K562 (cell line): ENCODE results near the gene TMEM187. TPM values are rescaled to one million over a fixed set of nuclear protein-coding genes. Genes with fewer than 3 reads are reported as not detected.
A peak's percentile ranks its signal among the peaks of the same experiment; 100 is the strongest.

ENCODE experiments used
- BCL6 ChIP-seq: fragments of 250-450 bp; sonication (Bioruptor Pico); IDR thresholded peaks from 2 replicates; pipeline ENCODE4 v1.4.0; 2020
- CC2D1A ChIP-seq: fragments of 450-650 bp; IDR thresholded peaks from 2 replicates; pipeline ENCODE4 v1.6.1; 2017; ENCODE audit warnings: mild to moderate bottlenecking
- SMAD2 ChIP-seq: fragments of 150-350 bp; IDR thresholded peaks from 2 replicates; pipeline ENCODE4 v1.6.1; 2014; ENCODE audit warnings: low read depth, mild to moderate bottlenecking, low read length
- SRF ChIP-seq, 2 experiments: fragments of 250-450, 450-650 bp in 1 of 2; sonication (Bioruptor Pico) in 1 of 2; sonication (generic) in 1 of 2; formaldehyde crosslinking; IDR thresholded peaks; 2 replicates each; pipeline versions ENCODE4 v1.5.0 to v1.5.1; 2020 to 2022; ENCODE audit warnings: mild to moderate bottlenecking in 1 of 2, missing genetic modification reagents in 1 of 2
- STAG1 ChIP-seq: sonication (generic); formaldehyde crosslinking; IDR thresholded peaks from 2 replicates; pipeline ENCODE4 v1.5.0; 2020; ENCODE audit warnings: missing genetic modification reagents, borderline replicate concordance
- TGIF2 ChIP-seq: sonication (generic); formaldehyde crosslinking; IDR thresholded peaks from 2 replicates; pipeline ENCODE4 v1.8.1; 2022; ENCODE audit warnings: mild to moderate bottlenecking, missing genetic modification reagents, moderate library complexity
- ZC3H8 ChIP-seq: fragments of 450-650 bp; IDR thresholded peaks from 2 replicates; pipeline ENCODE4 v1.6.1; 2017
- ZFP30 ChIP-seq: fragments of 250-450 bp; sonication (Bioruptor Pico); IDR thresholded peaks from 2 replicates; pipeline ENCODE4 v1.8.0; 2022; ENCODE audit warnings: moderate library complexity, mild to moderate bottlenecking, inconsistent platforms, borderline replicate concordance
- polyA plus RNA-seq, 8 experiments: library from polyadenylated mRNA; depleted of rRNA in 4 of 8; stranded (reverse) in 5 of 8; unstranded in 3 of 8; fragments of >200 nt; fragmentation: Nextera tagmentation in 2 of 8; fragmentation: Illumina TruSeq in 1 of 8; extraction: Ambion mirVana in 2 of 8; extraction: Trizol in 1 of 8; gene quantifications; 2 replicates each; pipeline versions ENCODE4 v1.2.1 to v1.2.3, GENCODE V29; 2011 to 2014; ENCODE audit warnings: inconsistent platforms in 1 of 8, missing spikeins in 1 of 8
- total RNA-seq, 7 experiments: library from RNA; depleted of rRNA in 6 of 7; stranded (reverse); fragments of >200 nt in 6 of 7; fragmentation: Illumina TruSeq in 2 of 7; extraction: Trizol in 2 of 7; gene quantifications; 2 replicates each; pipeline versions ENCODE4 v1.2.1 to v1.2.3, GENCODE V29; 2011 to 2021; ENCODE audit warnings: low replicate concordance in 1 of 7
- TF ChIP-seq, protein P1 (sequence below): sonication (generic); formaldehyde crosslinking; IDR thresholded peaks from 2 replicates; pipeline ENCODE4 v1.8.0; 2022; ENCODE audit warnings: missing genetic modification reagents, mild to moderate bottlenecking, moderate library complexity, borderline replicate concordance
- TF ChIP-seq, protein P2 (sequence below): fragments of 450-650 bp; formaldehyde crosslinking; IDR thresholded peaks from 2 replicates; pipeline ENCODE4 v1.4.0; 2020; ENCODE audit warnings: mild to moderate bottlenecking, moderate library complexity
- TF ChIP-seq, protein P3 (sequence below): fragments of 250-450 bp; sonication (Bioruptor Pico); IDR thresholded peaks from 2 replicates; pipeline ENCODE4 v1.8.0; 2021; ENCODE audit warnings: moderate library complexity, mild to moderate bottlenecking, inconsistent platforms
- TF ChIP-seq, protein P4 (sequence below): fragments of 450-650 bp; IDR thresholded peaks from 2 replicates; pipeline ENCODE4 v1.6.1; 2016; ENCODE audit warnings: mild to moderate bottlenecking, moderate library complexity

Gene TMEM187
- total and polyA plus RNA-seq, 9 of the 15 experiments (the other 6 are each of a cell fraction or from before 2014, with no cell fraction given) = 0.13 to 6.4 (median 1.6) TPM

DNA sequence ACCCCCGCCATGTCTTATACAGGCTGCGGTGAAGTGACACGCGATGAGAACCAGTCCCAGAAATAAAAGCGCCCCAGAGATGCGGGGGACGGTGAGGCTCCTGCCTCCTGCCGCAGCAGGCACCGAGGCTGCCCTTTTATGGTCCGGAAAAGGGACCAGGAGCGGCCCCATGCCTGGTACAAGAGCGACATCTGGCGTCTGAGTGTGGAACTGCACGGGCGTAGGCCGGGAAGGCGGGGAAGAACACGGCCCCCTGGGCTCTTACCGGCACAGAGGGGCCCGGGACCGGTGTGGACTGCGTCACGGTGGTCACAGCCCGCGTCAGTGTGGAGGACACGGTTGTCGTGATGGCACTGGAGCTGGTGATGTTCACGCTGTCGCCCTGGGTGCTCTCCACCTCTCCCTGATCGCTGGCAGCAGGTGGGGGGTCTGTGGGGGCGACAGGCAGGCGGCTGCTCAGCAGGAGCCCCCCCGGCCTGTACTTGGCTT lies 19.2 kb upstream of the TMEM187 start (continued):
- 0 out of 2 replicates have a peak, but pooled peaks have one; percentile 30 for TF ChIP-seq CC2D1A
- no peak for TF ChIP-seq TGIF2 (CRISPR knock-in tag)
- TF ChIP-seq, protein P1, sequence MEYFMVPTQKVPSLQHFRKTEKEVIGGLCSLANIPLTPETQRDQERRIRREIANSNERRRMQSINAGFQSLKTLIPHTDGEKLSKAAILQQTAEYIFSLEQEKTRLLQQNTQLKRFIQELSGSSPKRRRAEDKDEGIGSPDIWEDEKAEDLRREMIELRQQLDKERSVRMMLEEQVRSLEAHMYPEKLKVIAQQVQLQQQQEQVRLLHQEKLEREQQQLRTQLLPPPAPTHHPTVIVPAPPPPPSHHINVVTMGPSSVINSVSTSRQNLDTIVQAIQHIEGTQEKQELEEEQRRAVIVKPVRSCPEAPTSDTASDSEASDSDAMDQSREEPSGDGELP (CRISPR knock-in tag) = peak; percentile 43; the same call in 1 of the 2 replicates
- TF ChIP-seq, protein P2, sequence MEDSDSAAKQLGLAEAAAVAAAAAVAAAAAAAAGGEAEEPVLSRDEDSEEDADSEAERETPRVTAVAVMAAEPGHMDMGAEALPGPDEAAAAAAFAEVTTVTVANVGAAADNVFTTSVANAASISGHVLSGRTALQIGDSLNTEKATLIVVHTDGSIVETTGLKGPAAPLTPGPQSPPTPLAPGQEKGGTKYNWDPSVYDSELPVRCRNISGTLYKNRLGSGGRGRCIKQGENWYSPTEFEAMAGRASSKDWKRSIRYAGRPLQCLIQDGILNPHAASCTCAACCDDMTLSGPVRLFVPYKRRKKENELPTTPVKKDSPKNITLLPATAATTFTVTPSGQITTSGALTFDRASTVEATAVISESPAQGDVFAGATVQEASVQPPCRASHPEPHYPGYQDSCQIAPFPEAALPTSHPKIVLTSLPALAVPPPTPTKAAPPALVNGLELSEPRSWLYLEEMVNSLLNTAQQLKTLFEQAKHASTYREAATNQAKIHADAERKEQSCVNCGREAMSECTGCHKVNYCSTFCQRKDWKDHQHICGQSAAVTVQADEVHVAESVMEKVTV = peak; percentile 57; the same call in 1 of the 2 replicates
- TF ChIP-seq BCL6 (CRISPR knock-in tag) = no peak
- TF ChIP-seq, protein P3, sequence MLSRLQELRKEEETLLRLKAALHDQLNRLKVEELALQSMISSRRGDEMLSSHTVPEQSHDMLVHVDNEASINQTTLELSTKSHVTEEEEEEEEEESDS (CRISPR knock-in tag) = no peak
- TF ChIP-seq, protein P4, sequence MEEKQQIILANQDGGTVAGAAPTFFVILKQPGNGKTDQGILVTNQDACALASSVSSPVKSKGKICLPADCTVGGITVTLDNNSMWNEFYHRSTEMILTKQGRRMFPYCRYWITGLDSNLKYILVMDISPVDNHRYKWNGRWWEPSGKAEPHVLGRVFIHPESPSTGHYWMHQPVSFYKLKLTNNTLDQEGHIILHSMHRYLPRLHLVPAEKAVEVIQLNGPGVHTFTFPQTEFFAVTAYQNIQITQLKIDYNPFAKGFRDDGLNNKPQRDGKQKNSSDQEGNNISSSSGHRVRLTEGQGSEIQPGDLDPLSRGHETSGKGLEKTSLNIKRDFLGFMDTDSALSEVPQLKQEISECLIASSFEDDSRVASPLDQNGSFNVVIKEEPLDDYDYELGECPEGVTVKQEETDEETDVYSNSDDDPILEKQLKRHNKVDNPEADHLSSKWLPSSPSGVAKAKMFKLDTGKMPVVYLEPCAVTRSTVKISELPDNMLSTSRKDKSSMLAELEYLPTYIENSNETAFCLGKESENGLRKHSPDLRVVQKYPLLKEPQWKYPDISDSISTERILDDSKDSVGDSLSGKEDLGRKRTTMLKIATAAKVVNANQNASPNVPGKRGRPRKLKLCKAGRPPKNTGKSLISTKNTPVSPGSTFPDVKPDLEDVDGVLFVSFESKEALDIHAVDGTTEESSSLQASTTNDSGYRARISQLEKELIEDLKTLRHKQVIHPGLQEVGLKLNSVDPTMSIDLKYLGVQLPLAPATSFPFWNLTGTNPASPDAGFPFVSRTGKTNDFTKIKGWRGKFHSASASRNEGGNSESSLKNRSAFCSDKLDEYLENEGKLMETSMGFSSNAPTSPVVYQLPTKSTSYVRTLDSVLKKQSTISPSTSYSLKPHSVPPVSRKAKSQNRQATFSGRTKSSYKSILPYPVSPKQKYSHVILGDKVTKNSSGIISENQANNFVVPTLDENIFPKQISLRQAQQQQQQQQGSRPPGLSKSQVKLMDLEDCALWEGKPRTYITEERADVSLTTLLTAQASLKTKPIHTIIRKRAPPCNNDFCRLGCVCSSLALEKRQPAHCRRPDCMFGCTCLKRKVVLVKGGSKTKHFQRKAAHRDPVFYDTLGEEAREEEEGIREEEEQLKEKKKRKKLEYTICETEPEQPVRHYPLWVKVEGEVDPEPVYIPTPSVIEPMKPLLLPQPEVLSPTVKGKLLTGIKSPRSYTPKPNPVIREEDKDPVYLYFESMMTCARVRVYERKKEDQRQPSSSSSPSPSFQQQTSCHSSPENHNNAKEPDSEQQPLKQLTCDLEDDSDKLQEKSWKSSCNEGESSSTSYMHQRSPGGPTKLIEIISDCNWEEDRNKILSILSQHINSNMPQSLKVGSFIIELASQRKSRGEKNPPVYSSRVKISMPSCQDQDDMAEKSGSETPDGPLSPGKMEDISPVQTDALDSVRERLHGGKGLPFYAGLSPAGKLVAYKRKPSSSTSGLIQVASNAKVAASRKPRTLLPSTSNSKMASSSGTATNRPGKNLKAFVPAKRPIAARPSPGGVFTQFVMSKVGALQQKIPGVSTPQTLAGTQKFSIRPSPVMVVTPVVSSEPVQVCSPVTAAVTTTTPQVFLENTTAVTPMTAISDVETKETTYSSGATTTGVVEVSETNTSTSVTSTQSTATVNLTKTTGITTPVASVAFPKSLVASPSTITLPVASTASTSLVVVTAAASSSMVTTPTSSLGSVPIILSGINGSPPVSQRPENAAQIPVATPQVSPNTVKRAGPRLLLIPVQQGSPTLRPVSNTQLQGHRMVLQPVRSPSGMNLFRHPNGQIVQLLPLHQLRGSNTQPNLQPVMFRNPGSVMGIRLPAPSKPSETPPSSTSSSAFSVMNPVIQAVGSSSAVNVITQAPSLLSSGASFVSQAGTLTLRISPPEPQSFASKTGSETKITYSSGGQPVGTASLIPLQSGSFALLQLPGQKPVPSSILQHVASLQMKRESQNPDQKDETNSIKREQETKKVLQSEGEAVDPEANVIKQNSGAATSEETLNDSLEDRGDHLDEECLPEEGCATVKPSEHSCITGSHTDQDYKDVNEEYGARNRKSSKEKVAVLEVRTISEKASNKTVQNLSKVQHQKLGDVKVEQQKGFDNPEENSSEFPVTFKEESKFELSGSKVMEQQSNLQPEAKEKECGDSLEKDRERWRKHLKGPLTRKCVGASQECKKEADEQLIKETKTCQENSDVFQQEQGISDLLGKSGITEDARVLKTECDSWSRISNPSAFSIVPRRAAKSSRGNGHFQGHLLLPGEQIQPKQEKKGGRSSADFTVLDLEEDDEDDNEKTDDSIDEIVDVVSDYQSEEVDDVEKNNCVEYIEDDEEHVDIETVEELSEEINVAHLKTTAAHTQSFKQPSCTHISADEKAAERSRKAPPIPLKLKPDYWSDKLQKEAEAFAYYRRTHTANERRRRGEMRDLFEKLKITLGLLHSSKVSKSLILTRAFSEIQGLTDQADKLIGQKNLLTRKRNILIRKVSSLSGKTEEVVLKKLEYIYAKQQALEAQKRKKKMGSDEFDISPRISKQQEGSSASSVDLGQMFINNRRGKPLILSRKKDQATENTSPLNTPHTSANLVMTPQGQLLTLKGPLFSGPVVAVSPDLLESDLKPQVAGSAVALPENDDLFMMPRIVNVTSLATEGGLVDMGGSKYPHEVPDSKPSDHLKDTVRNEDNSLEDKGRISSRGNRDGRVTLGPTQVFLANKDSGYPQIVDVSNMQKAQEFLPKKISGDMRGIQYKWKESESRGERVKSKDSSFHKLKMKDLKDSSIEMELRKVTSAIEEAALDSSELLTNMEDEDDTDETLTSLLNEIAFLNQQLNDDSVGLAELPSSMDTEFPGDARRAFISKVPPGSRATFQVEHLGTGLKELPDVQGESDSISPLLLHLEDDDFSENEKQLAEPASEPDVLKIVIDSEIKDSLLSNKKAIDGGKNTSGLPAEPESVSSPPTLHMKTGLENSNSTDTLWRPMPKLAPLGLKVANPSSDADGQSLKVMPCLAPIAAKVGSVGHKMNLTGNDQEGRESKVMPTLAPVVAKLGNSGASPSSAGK = no peak
- TF ChIP-seq ZC3H8 = no peak
- peak; percentile 88 to 98 for TF ChIP-seq SRF (CRISPR knock-in tag; IDR thresholded peaks at IDR 0.05)
- no peak for TF ChIP-seq SMAD2
- no peak for TF ChIP-seq ZFP30 (CRISPR knock-in tag)
- TF ChIP-seq STAG1 (CRISPR knock-in tag) = peak; percentile 87; the same call in 1 of the 2 replicates
